SK-N-SH treated with all-trans-retinoic acid at 6 μM for 48 hours (cell line): ENCODE data around the gene DDX31.

Source experiments
- ATAC-seq: fragments of 200-7000 bp; cut with Tn5 transposase; 3 replicates; pipeline ENCODE4 v1.9.1; 2020; ENCODE audit warnings: mild to moderate bottlenecking, moderate library complexity
- ARNTL ChIP-seq: fragments of 450-650 bp; formaldehyde crosslinking; IDR thresholded peaks from 2 replicates; pipeline ENCODE4 v1.5.0; 2020; ENCODE audit warnings: low read depth, mild to moderate bottlenecking, moderate library complexity, borderline replicate concordance
- BACH2 ChIP-seq: fragments of 250-450 bp; sonication (Bioruptor Pico); IDR thresholded peaks from 2 replicates; pipeline ENCODE4 v1.9.0; 2021; ENCODE audit warnings: mild to moderate bottlenecking, borderline replicate concordance
- CREB5 ChIP-seq: fragments of 250-450 bp; sonication (Bioruptor Pico); IDR thresholded peaks from 2 replicates; pipeline ENCODE4 v1.5.1; 2020; ENCODE audit warnings: low read depth, mild to moderate bottlenecking, moderate library complexity
- CSRNP3 ChIP-seq: fragments of 250-450 bp; sonication (Bioruptor Pico); IDR thresholded peaks from 2 replicates; pipeline ENCODE4 v1.5.1; 2021; ENCODE audit warnings: mild to moderate bottlenecking, moderate library complexity
- ESRRG ChIP-seq: fragments of 250-450 bp; sonication (Bioruptor Pico); IDR thresholded peaks from 2 replicates; pipeline ENCODE4 v1.6.1; 2021; ENCODE audit warnings: mild to moderate bottlenecking
- GLIS3 ChIP-seq: fragments of 250-450 bp; sonication (Bioruptor Pico); IDR thresholded peaks from 2 replicates; pipeline ENCODE4 v1.5.0; 2020; ENCODE audit warnings: mild to moderate bottlenecking, moderate library complexity
- ISL1 ChIP-seq: fragments of 250-450 bp; sonication (Bioruptor Pico); IDR thresholded peaks from 2 replicates; pipeline ENCODE4 v2.1.2; 2022; ENCODE audit warnings: mild to moderate bottlenecking, moderate library complexity
- OSR1 ChIP-seq: fragments of 250-450 bp; sonication (Bioruptor Pico); IDR thresholded peaks from 2 replicates; pipeline ENCODE4 v1.8.0; 2022; ENCODE audit warnings: moderate library complexity, mild to moderate bottlenecking, inconsistent platforms
- PATZ1 ChIP-seq: fragments of 250-450 bp; sonication (Bioruptor Pico); IDR thresholded peaks from 2 replicates; pipeline ENCODE4 v1.8.0; 2020; ENCODE audit warnings: mild to moderate bottlenecking, moderate library complexity, borderline replicate concordance
- POU6F1 ChIP-seq: fragments of 250-450 bp; sonication (Bioruptor Pico); IDR thresholded peaks from 2 replicates; pipeline ENCODE4 v1.8.0; 2021; ENCODE audit warnings: low read depth, mild to moderate bottlenecking, moderate library complexity, borderline replicate concordance
- PPARA ChIP-seq: fragments of 250-450 bp; sonication (Bioruptor Pico); IDR thresholded peaks from 2 replicates; pipeline ENCODE4 v1.5.0; 2020; ENCODE audit warnings: mild to moderate bottlenecking, borderline replicate concordance
- SNAI2 ChIP-seq: fragments of 250-450 bp; sonication (Bioruptor Pico); IDR thresholded peaks from 2 replicates; pipeline ENCODE4 v1.5.0; 2020; ENCODE audit warnings: mild to moderate bottlenecking, moderate library complexity
- TOX ChIP-seq: fragments of 250-450 bp; sonication (Bioruptor Pico); IDR thresholded peaks from 2 replicates; pipeline ENCODE4 v1.8.0; 2021; ENCODE audit warnings: mild to moderate bottlenecking, moderate library complexity, borderline replicate concordance
- TSHZ2 ChIP-seq: fragments of 250-450 bp; sonication (Bioruptor Pico); IDR thresholded peaks from 2 replicates; pipeline ENCODE4 v1.5.0; 2020; ENCODE audit warnings: mild to moderate bottlenecking, moderate library complexity
- ZC3H10 ChIP-seq: fragments of 250-450 bp; sonication (Bioruptor Pico); IDR thresholded peaks from 2 replicates; pipeline ENCODE4 v1.5.1; 2021; ENCODE audit warnings: mild to moderate bottlenecking, moderate library complexity
- ZFP3 ChIP-seq: fragments of 250-450 bp; sonication (Bioruptor Pico); IDR thresholded peaks from 2 replicates; pipeline ENCODE4 v1.5.0; 2020; ENCODE audit warnings: mild to moderate bottlenecking, moderate library complexity
- ZNF565 ChIP-seq: fragments of 450-650 bp; formaldehyde crosslinking; conservative IDR thresholded peaks from 2 replicates; pipeline ENCODE4 v1.5.0; 2020; ENCODE audit warnings: low read depth, mild to moderate bottlenecking, moderate library complexity
- ZNF70 ChIP-seq: fragments of 450-650 bp; formaldehyde crosslinking; IDR thresholded peaks from 2 replicates; pipeline ENCODE4 v1.5.0; 2020; ENCODE audit warnings: mild to moderate bottlenecking, moderate library complexity
- ZNF8 ChIP-seq: fragments of 450-650 bp; formaldehyde crosslinking; IDR thresholded peaks from 2 replicates; pipeline ENCODE4 v1.5.0; 2020; ENCODE audit warnings: mild to moderate bottlenecking, moderate library complexity

The DDX31 gene

GRCh38 chr9:132551556-132551955, 118.2 kb downstream of the DDX31 start:
- no peak for ATAC-seq
- TF ChIP-seq BACH2 (CRISPR knock-in tag) (no peak), PPARA (CRISPR knock-in tag) (no peak), POU6F1 (CRISPR knock-in tag) (no peak), ZFP3 (no peak), ARNTL (no peak), TOX (CRISPR knock-in tag) (no peak), SNAI2 (CRISPR knock-in tag) (no peak), ZNF70 (no peak), CSRNP3 (CRISPR knock-in tag) (no peak), TSHZ2 (CRISPR knock-in tag) (no peak), GLIS3 (CRISPR knock-in tag) (no peak), ZNF8 (CRISPR knock-in tag) (no peak), ZNF565 (CRISPR knock-in tag) (no peak), CREB5 (no peak), ISL1 (CRISPR knock-in tag) (no peak), PATZ1 (no peak), ESRRG (CRISPR knock-in tag) (no peak), OSR1 (CRISPR knock-in tag) (no peak), ZC3H10 (no peak)

- ATAC-seq: no peak
- no peak for TF ChIP-seq CSRNP3 (CRISPR knock-in tag)
- TF ChIP-seq ISL1 (CRISPR knock-in tag): no peak
- no peak for TF ChIP-seq SNAI2 (CRISPR knock-in tag)
- TF ChIP-seq PPARA (CRISPR knock-in tag): no peak
- TF ChIP-seq CREB5: no peak
- no peak for TF ChIP-seq ZFP3
- TF ChIP-seq OSR1 (CRISPR knock-in tag): no peak
- no peak for TF ChIP-seq BACH2 (CRISPR knock-in tag)
- TF ChIP-seq POU6F1 (CRISPR knock-in tag): no peak
- no peak for TF ChIP-seq ZNF565 (CRISPR knock-in tag)
Measured at GRCh38 chr9:132548751-132549640, 120.8 kb downstream of the DDX31 start.
